Uterus (tissue), 4 donors: ENCODE data around the gene ADAMTS15. TPM values are rescaled to one million over a fixed set of nuclear protein-coding genes. Genes with fewer than 3 reads are reported as not detected.

Experiments
- DNase-seq, 2 donors: peaks; one replicate each; pipeline ENCODE4 v3.0.0-alpha.2; 2019 to 2020
- H3K27ac ChIP-seq, 2 donors: fragments of 200-600 bp; sonication (generic); 1 replicate in 1 of 2; 2 replicates in 1 of 2; pipeline ENCODE4 v1.5.1; 2016 to 2018
- H3K27me3 ChIP-seq, 2 donors: fragments of 200-600 bp; sonication (generic); one replicate each; pipeline ENCODE4 v1.5.1; 2018 to 2019; ENCODE audit warnings: control low read depth in 1 of 2
- H3K36me3 ChIP-seq, 2 donors: fragments of 200-600 bp; sonication (generic); one replicate each; pipeline ENCODE4 v1.5.1; 2019; ENCODE audit warnings: control low read depth in 1 of 2
- H3K4me1 ChIP-seq, 2 donors: fragments of 200-600 bp; sonication (generic); one replicate each; pipeline ENCODE4 v1.5.1; 2018 to 2019; ENCODE audit warnings: control low read depth in 1 of 2
- H3K4me3 ChIP-seq, 2 donors: fragments of 200-600 bp; sonication (generic); 1 replicate in 1 of 2; 2 replicates in 1 of 2; pipeline ENCODE4 v1.5.1; 2018 to 2019; ENCODE audit warnings: mild to moderate bottlenecking in 1 of 2
- H3K9me3 ChIP-seq, 2 donors: fragments of 200-600 bp; sonication (generic); one replicate each; pipeline ENCODE4 v1.5.1; 2019; ENCODE audit warnings: control low read depth in 1 of 2
- CTCF ChIP-seq, 4 experiments: fragments of 200-600 bp in 2 of 4; fragments of 450-650 bp in 2 of 4; sonication (generic) in 2 of 4; IDR thresholded peaks; one replicate each; pipeline ENCODE4 v1.5.1; 2016 to 2019; ENCODE audit warnings: antibody characterized with exemption in 4 of 4, mild to moderate bottlenecking in 2 of 4, moderate library complexity in 1 of 4
- POLR2A ChIP-seq, 2 donors: fragments of 450-650 bp; IDR thresholded peaks; one replicate each; pipeline ENCODE4 v1.6.1; 2016; ENCODE audit warnings: antibody characterized with exemption in 2 of 2, mild to moderate bottlenecking in 1 of 2, moderate library complexity in 1 of 2
- intact Hi-C: fragments of 100-400 bp; cut with DNase I; formaldehyde crosslinking; loops from one replicate; pipeline ENCODE4 v1.15.1; 2023; ENCODE audit warnings: low total_unique reads
- total RNA-seq, 4 donors: library from RNA; depleted of rRNA in 3 of 4; stranded (reverse); fragments of >200 nt in 3 of 4; gene quantifications; one replicate each; pipeline versions ENCODE4 v1.1.0 to v1.2.4, GENCODE V29; 2014 to 2023
- donor health status: DM: yes; HTN: yes; CAD: no.

Gene ADAMTS15
- total RNA-seq, 4 donors from 2014 or later = 2.0 to 16.6 (median 6.1) TPM

GRCh38 chr11:130471731-130472433, 23.4 kb downstream of the ADAMTS15 start:
- TF ChIP-seq POLR2A (IDR thresholded peaks at IDR 0.05) (no peak), CTCF (IDR thresholded peaks at IDR 0.05) (no peak)
- DNase-seq = no peak
- intact Hi-C loops = no loop called here
- Histone ChIP-seq H3K4me3 (no peak overlapping the region), H3K27ac (no peak overlapping the region), H3K9me3 (no peaks in the 10 kb centered on the region), H3K36me3 (no peaks in the 10 kb centered on the region), H3K4me1 (no peaks in the 10 kb centered on the region), H3K27me3 (no peaks in the 10 kb centered on the region)

- H3K27me3 ChIP-seq = no peaks in the 10 kb centered on the region
- H3K4me1 ChIP-seq = no peaks in the 10 kb centered on the region
- no peaks in the 10 kb centered on the region for H3K9me3 ChIP-seq
- no peaks in the 10 kb centered on the region for H3K36me3 ChIP-seq
- no peak overlapping the region for H3K4me3 ChIP-seq
- DNase-seq = no peak
- TF ChIP-seq POLR2A (IDR thresholded peaks at IDR 0.05) = no peak
- TF ChIP-seq CTCF (IDR thresholded peaks at IDR 0.05) = no peak
- H3K27ac ChIP-seq = no peak overlapping the region
- intact Hi-C loops = no loop called here
Observed at GRCh38 chr11:130472434-130472961, 24.1 kb downstream of the ADAMTS15 start.

GRCh38 chr11:130473056-130473794, 24.8 kb downstream of the ADAMTS15 start:
- no peak for TF ChIP-seq CTCF (IDR thresholded peaks at IDR 0.05)
- no peak for TF ChIP-seq POLR2A (IDR thresholded peaks at IDR 0.05)
- Histone ChIP-seq H3K4me3 (no peak overlapping the region), H3K36me3 (no peaks in the 10 kb centered on the region), H3K4me1 (peaks cover under 1 to 7% of the 10 kb centered on the region in 2 donors), H3K27me3 (no peaks in the 10 kb centered on the region), H3K9me3 (no peaks in the 10 kb centered on the region), H3K27ac (no peak overlapping the region)
- intact Hi-C loops = no loop called here
- DNase-seq = no peak

GRCh38 chr11:130473795-130474377, 25.4 kb downstream of the ADAMTS15 start:
- H3K27ac ChIP-seq = no peak overlapping the region
- no peaks in the 10 kb centered on the region for H3K36me3 ChIP-seq
- no peak for DNase-seq
- peaks cover 7 to 13% of the 10 kb centered on the region in 2 donors for H3K4me1 ChIP-seq
- TF ChIP-seq CTCF (IDR thresholded peaks at IDR 0.05) = no peak
- no peak for TF ChIP-seq POLR2A (IDR thresholded peaks at IDR 0.05)
- intact Hi-C loops = no loop called here
- H3K4me3 ChIP-seq = no peak overlapping the region
- H3K9me3 ChIP-seq = no peaks in the 10 kb centered on the region
- H3K27me3 ChIP-seq = no peaks in the 10 kb centered on the region
